GM21447 (cell line): ENCODE data around the gene MT1HL1.
"Not testable (repeated sequence)": the region's sequence is repeated elsewhere in the genome, so short reads cannot be mapped to it uniquely, and the experiment has no call there.

Experiments used
- ATAC-seq: cut with Tn5 transposase; IDR thresholded peaks from one replicate; pipeline ENCODE4 v1.9.1; 2021; ENCODE audit not compliant: unreplicated experiment

MT1HL1 gene

GRCh38 chr1:236979149-236979900 lies 24.9 kb downstream of the MT1HL1 start:
- no peak for ATAC-seq

GRCh38 chr1:236978740-236979139 lies 25.5 kb downstream of the MT1HL1 start:
- ATAC-seq: no peak

- ATAC-seq: no peak
Observed at GRCh38 chr1:236975461-236975860, 28.8 kb downstream of the MT1HL1 start.

GRCh38 chr1:236974025-236974424 lies 30.2 kb downstream of the MT1HL1 start:
- ATAC-seq: not testable (repeated sequence)

- no peak for ATAC-seq
Observed at GRCh38 chr1:236966636-236967035, 37.6 kb downstream of the MT1HL1 start.

- no peak for ATAC-seq
Observed at GRCh38 chr1:236963920-236964319, 40.3 kb downstream of the MT1HL1 start.

GRCh38 chr1:236959112-236959511 lies 45.1 kb downstream of the MT1HL1 start:
- no peak for ATAC-seq

- no peak for ATAC-seq
Observed at GRCh38 chr1:236957235-236957634, 47.0 kb downstream of the MT1HL1 start.
